Ascending aorta (tissue), 2 donors: ENCODE data around the gene TMEM40. TPM values are rescaled to one million over a fixed set of nuclear protein-coding genes. Genes with fewer than 3 reads are reported as not detected.

Experiments
- DNase-seq, 2 donors: peaks; one replicate each; pipeline ENCODE4 v3.0.0-alpha.2; 2019; ENCODE audit warnings: low spot score in 2 of 2
- H3K27ac ChIP-seq, 2 donors: fragments of 200-600 bp; sonication (generic); one replicate each; pipeline ENCODE4 v1.5.1; 2016 to 2017; ENCODE audit warnings: mild to moderate bottlenecking in 1 of 2
- H3K27me3 ChIP-seq: fragments of 200-600 bp; sonication (generic); one replicate; pipeline ENCODE4 v1.5.1; 2017
- H3K36me3 ChIP-seq, 2 donors: fragments of 200-600 bp; sonication (generic); one replicate each; pipeline ENCODE4 v1.5.1; 2016
- H3K4me1 ChIP-seq, 2 donors: fragments of 200-600 bp; sonication (generic); one replicate each; pipeline ENCODE4 v1.5.1; 2016 to 2017; ENCODE audit warnings: mild to moderate bottlenecking in 1 of 2
- H3K4me3 ChIP-seq, 2 donors: fragments of 200-600 bp; sonication (generic); one replicate each; pipeline ENCODE4 v1.5.1; 2016 to 2017; ENCODE audit warnings: mild to moderate bottlenecking in 1 of 2
- H3K9me3 ChIP-seq, 2 donors: fragments of 200-600 bp; sonication (generic); one replicate each; pipeline ENCODE4 v1.5.1; 2016
- intact Hi-C: fragments of 100-400 bp; cut with DNase I; formaldehyde crosslinking; loops from one replicate; pipeline ENCODE4 v1.15.1; 2023
- total RNA-seq: library from RNA; depleted of rRNA; stranded (reverse); fragments of >200 nt; gene quantifications from one replicate; pipeline ENCODE4 v1.1.0, GENCODE V29; 2016
- TF ChIP-seq, protein P1 (sequence below), 3 experiments: fragments of 200-600 bp in 2 of 3; fragments of 450-650 bp in 1 of 3; sonication (generic) in 2 of 3; IDR thresholded peaks; one replicate each; pipeline ENCODE4 v1.5.1; 2016 to 2019; ENCODE audit warnings: antibody characterized with exemption in 3 of 3, mild to moderate bottlenecking in 1 of 3, moderate library complexity in 1 of 3

The TMEM40 gene
- total RNA-seq, 1 donor from 2014 or later = not detected

GRCh38 chr3:12687948-12688347 lies 71.1 kb downstream of the TMEM40 start:
- Histone ChIP-seq H3K27me3 (no peaks in the 10 kb centered on the region), H3K4me1 (no peaks in the 10 kb centered on the region), H3K36me3 (no peaks in the 10 kb centered on the region), H3K9me3 (no peaks in the 10 kb centered on the region), H3K27ac (no peak overlapping the region), H3K4me3 (no peak overlapping the region)
- TF ChIP-seq, protein P1, sequence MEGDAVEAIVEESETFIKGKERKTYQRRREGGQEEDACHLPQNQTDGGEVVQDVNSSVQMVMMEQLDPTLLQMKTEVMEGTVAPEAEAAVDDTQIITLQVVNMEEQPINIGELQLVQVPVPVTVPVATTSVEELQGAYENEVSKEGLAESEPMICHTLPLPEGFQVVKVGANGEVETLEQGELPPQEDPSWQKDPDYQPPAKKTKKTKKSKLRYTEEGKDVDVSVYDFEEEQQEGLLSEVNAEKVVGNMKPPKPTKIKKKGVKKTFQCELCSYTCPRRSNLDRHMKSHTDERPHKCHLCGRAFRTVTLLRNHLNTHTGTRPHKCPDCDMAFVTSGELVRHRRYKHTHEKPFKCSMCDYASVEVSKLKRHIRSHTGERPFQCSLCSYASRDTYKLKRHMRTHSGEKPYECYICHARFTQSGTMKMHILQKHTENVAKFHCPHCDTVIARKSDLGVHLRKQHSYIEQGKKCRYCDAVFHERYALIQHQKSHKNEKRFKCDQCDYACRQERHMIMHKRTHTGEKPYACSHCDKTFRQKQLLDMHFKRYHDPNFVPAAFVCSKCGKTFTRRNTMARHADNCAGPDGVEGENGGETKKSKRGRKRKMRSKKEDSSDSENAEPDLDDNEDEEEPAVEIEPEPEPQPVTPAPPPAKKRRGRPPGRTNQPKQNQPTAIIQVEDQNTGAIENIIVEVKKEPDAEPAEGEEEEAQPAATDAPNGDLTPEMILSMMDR (IDR thresholded peaks at IDR 0.05) = no peak
- intact Hi-C loops = no loop called here
- no peak for DNase-seq

- no peak overlapping the region for H3K4me3 ChIP-seq
- no peak for DNase-seq
- intact Hi-C loops = no loop called here
- no peaks in the 10 kb centered on the region for H3K36me3 ChIP-seq
- TF ChIP-seq, protein P1 (IDR thresholded peaks at IDR 0.05) = no peak
- no peaks in the 10 kb centered on the region for H3K4me1 ChIP-seq
- no peak overlapping the region for H3K27ac ChIP-seq
- H3K9me3 ChIP-seq = no peaks in the 10 kb centered on the region
- no peaks in the 10 kb centered on the region for H3K27me3 ChIP-seq
These were observed 73.0 kb downstream of the TMEM40 start for GRCh38 chr3:12686096-12686495.

Other genes with a start within 250 kb of the TMEM40 start
- gene MKRN2OS, start 213.8 kb downstream of the TMEM40 start, total RNA-seq = not detected
- 25.2 TPM for gene MKRN2, start 202.2 kb downstream of the TMEM40 start, total RNA-seq
- gene RAF1, start 95.1 kb downstream of the TMEM40 start, total RNA-seq = 103 TPM
- gene CAND2, start 37.4 kb upstream of the TMEM40 start, total RNA-seq = 14.4 TPM
- 1,821 TPM for gene RPL32, start 82.3 kb upstream of the TMEM40 start, total RNA-seq